ENCODE measurements around the gene SPC25. TPM values are rescaled to one million over a fixed set of nuclear protein-coding genes. Genes with fewer than 3 reads are reported as not detected.
"Not testable (repeated sequence)": the region's sequence is repeated elsewhere in the genome, so short reads cannot be mapped to it uniquely, and the experiment has no call there.

The SPC25 gene
- polyA plus RNA-seq, result 7.4 TPM
- long read RNA-seq, donor 1, partial matches to known transcripts, result 0 of 1 reads
- long read RNA-seq, donor 1, other reads (novel, unspliced or antisense), result 0 of 1 reads
- long read RNA-seq, donor 2, transcript SPC25-201 (7 exons, 1,354 nt), result major isoform, 8 of 8 reads
- long read RNA-seq, donor 2, partial matches to known transcripts, result 0 of 8 reads
- long read RNA-seq, donor 2, other reads (novel, unspliced or antisense), result 0 of 8 reads
- long read RNA-seq, donor 3, result 0 reads
- long read RNA-seq, donor 4, result 0 reads
- long read RNA-seq, donor 5, partial matches to known transcripts, result 0 of 3 reads
- long read RNA-seq, donor 5, other reads (novel, unspliced or antisense), result 0 of 3 reads
- long read RNA-seq, donor 6, transcript SPC25-201 (7 exons, 1,354 nt), result major isoform, 5 of 5 reads
- long read RNA-seq, donor 6, partial matches to known transcripts, result 0 of 5 reads
- long read RNA-seq, donor 6, other reads (novel, unspliced or antisense), result 0 of 5 reads
- long read RNA-seq, donor 7, transcript SPC25-201 (7 exons, 1,354 nt), result major isoform, 8 of 8 reads
- long read RNA-seq, donor 7, partial matches to known transcripts, result 0 of 8 reads
- long read RNA-seq, donor 7, other reads (novel, unspliced or antisense), result 0 of 8 reads
- long read RNA-seq, donor 8, partial matches to known transcripts, result 6 of 10 reads
- long read RNA-seq, donor 8, other reads (novel, unspliced or antisense), result 0 of 10 reads
- long read RNA-seq, donor 9, transcript SPC25-201 (7 exons, 1,354 nt), result major isoform, 5 of 5 reads
- long read RNA-seq, donor 9, partial matches to known transcripts, result 0 of 5 reads
- long read RNA-seq, donor 9, other reads (novel, unspliced or antisense), result 0 of 5 reads
- long read RNA-seq, donor 10, transcript SPC25-201 (7 exons, 1,354 nt), result major isoform, 6 of 6 reads
- long read RNA-seq, donor 10, partial matches to known transcripts, result 0 of 6 reads
- long read RNA-seq, donor 10, other reads (novel, unspliced or antisense), result 0 of 6 reads
- long read RNA-seq, donor 11, transcript SPC25-201 (7 exons, 1,354 nt), result major isoform, 5 of 5 reads
- long read RNA-seq, donor 11, partial matches to known transcripts, result 0 of 5 reads
- long read RNA-seq, donor 11, other reads (novel, unspliced or antisense), result 0 of 5 reads

DNA sequence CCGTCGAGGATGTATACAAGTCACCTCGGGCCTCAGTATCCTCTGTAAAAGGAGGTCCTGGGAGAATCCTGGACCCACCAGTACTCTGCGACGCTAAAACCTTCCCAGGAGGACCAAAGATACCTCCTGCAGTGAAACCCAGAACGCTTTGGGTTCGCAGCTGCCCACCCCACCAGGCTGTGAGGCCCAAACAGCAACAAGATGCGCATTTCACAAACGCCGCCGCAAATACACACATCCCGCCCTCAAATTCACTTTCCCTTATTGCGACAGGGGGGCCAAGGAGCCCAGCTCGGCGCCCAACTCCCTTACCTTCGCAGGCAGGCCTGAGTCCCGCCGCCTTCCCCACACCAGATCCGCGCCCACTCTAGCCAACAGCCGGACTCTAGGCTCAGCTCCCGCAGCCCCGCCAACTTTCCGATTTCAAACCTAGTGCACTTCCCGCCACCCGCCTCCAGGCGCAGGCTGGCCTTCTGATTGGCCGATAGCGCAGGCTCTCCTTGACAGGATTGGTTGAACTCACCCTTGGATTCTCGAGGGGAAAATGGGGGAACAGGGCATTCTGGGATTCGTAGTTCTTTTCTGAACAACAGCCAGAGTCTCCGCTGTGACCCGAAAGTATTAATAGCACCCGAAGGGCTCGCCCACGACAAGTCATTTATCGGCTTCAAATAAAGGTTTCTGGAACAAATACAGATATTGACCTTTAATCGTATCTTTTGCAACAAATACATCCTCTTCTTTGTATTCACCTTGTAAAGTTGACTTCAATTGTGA lies at the start of gene SPC25:
SPC25 (minus strand) TSS at position 425 of the 777 bp plus-strand sequence. CDS start 911 bp downstream, outside the sequence.
- DNase-seq, result peak; percentile 82 to 88
- peak within 1 kb of the TSS; percentile 67 for H3K4me3 ChIP-seq (ENCODE audit: low read length)
- H3K36me3 ChIP-seq (ENCODE audit: control insufficient read depth, insufficient read depth, low read length), result peaks cover 5% of the 10 kb centered on the region
- H3K27ac ChIP-seq (ENCODE audit: low read length), result no peak within 1 kb of the TSS
- H3K4me1 ChIP-seq (ENCODE audit: control insufficient read depth, insufficient read depth, low read length), result no peaks in the 10 kb centered on the region
- WGBS (ENCODE audit: insufficient coverage, low lambda C conversion rate), result 0% methylated on average over 1 of the region's 38 CpGs
- no peaks in the 10 kb centered on the region for H3K9me3 ChIP-seq (ENCODE audit: control insufficient read depth, low read depth, low read length)
- H3K27me3 ChIP-seq (ENCODE audit: control insufficient read depth, insufficient read depth, low read length), result no peaks in the 10 kb centered on the region

DNA sequence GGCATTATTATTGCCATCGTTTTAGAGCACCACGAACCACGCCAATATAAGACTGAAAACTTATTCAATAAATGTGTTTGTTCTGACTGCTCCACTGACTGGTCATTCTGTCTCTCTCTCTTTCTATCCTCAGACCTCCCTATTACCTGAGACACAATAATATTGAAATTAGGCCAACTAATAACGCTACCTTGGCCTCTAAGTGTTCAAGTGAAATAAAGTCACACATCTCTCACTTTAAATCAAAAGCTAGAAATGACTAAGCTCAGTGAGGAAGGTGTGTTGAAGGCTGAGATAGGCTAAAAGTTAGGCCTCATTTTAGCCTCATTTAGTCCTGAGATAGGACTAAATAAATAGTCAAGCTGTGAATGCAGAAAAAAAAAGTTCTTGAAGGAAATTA lies 49.7 kb upstream of the SPC25 start:
- H3K4me3 ChIP-seq (ENCODE audit: low read length), result no peak overlapping the region
- no peak overlapping the region for H3K27ac ChIP-seq (ENCODE audit: low read length)
- H3K4me1 ChIP-seq (ENCODE audit: control insufficient read depth, insufficient read depth, low read length), result no peaks in the 10 kb centered on the region
- DNase-seq, result no peak
- H3K9me3 ChIP-seq (ENCODE audit: control insufficient read depth, low read depth, low read length), result no peaks in the 10 kb centered on the region
- no peaks in the 10 kb centered on the region for H3K36me3 ChIP-seq (ENCODE audit: control insufficient read depth, insufficient read depth, low read length)
- WGBS (ENCODE audit: insufficient coverage, low lambda C conversion rate), result 96% methylated on average over 3 of the region's 4 CpGs
- no peaks in the 10 kb centered on the region for H3K27me3 ChIP-seq (ENCODE audit: control insufficient read depth, insufficient read depth, low read length)

- Histone ChIP-seq H3K9me3 (ENCODE audit: control insufficient read depth, low read depth, low read length) (no peaks in the 10 kb centered on the region), H3K4me3 (ENCODE audit: low read length) (no peak overlapping the region), H3K4me1 (ENCODE audit: control insufficient read depth, insufficient read depth, low read length) (no peaks in the 10 kb centered on the region), H3K27me3 (ENCODE audit: control insufficient read depth, insufficient read depth, low read length) (no peaks in the 10 kb centered on the region), H3K36me3 (ENCODE audit: control insufficient read depth, insufficient read depth, low read length) (no peaks in the 10 kb centered on the region), H3K27ac (ENCODE audit: low read length) (no peak overlapping the region)
- WGBS (ENCODE audit: insufficient coverage, low lambda C conversion rate), result 100% methylated on average over 1 of the region's 1 CpG
- no peak for DNase-seq
Measured at GRCh38 chr2:168939061-168939460, 48.8 kb upstream of the SPC25 start.

GRCh38 chr2:168935810-168936581 lies 45.8 kb upstream of the SPC25 start:
- Histone ChIP-seq H3K36me3 (ENCODE audit: control insufficient read depth, insufficient read depth, low read length) (no peaks in the 10 kb centered on the region), H3K27me3 (ENCODE audit: control insufficient read depth, insufficient read depth, low read length) (no peaks in the 10 kb centered on the region), H3K4me3 (ENCODE audit: low read length) (no peak overlapping the region), H3K9me3 (ENCODE audit: control insufficient read depth, low read depth, low read length) (no peaks in the 10 kb centered on the region), H3K27ac (ENCODE audit: low read length) (no peak overlapping the region), H3K4me1 (ENCODE audit: control insufficient read depth, insufficient read depth, low read length) (no peaks in the 10 kb centered on the region)
- DNase-seq, result no peak
- 90% methylated on average over 2 of the region's 14 CpGs for WGBS (ENCODE audit: insufficient coverage, low lambda C conversion rate)

DNA sequence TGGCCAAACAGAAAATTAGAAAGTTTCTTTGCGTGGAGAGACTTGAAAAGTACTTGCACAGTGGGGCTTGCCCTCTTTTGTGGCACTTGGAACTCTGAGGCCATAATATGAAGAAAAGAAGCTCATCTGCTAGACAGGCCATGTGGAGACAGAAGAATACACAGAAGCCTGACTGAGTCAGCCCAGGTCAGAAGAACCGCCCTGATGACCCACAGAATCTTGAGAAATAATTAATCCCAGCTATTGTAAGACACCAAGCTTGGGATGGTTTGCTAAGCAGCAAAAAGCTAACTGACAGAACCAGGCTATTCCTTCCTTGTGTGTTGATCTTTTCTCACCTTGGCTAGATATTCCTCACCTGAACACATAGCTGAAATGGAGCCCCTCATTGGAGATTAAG lies 44.6 kb upstream of the SPC25 start:
- WGBS (ENCODE audit: insufficient coverage, low lambda C conversion rate), result no CpG with 5 or more reads among the region's 2 CpGs
- no peaks in the 10 kb centered on the region for H3K4me1 ChIP-seq (ENCODE audit: control insufficient read depth, insufficient read depth, low read length)
- H3K9me3 ChIP-seq (ENCODE audit: control insufficient read depth, low read depth, low read length), result no peaks in the 10 kb centered on the region
- H3K36me3 ChIP-seq (ENCODE audit: control insufficient read depth, insufficient read depth, low read length), result no peaks in the 10 kb centered on the region
- DNase-seq, result no peak
- H3K27me3 ChIP-seq (ENCODE audit: control insufficient read depth, insufficient read depth, low read length), result no peaks in the 10 kb centered on the region
- no peak overlapping the region for H3K27ac ChIP-seq (ENCODE audit: low read length)
- H3K4me3 ChIP-seq (ENCODE audit: low read length), result no peak overlapping the region

GRCh38 chr2:168932174-168932573 lies 41.9 kb upstream of the SPC25 start:
- DNase-seq; H3K9me3 ChIP-seq (ENCODE audit: control insufficient read depth, low read depth, low read length); H3K4me1 ChIP-seq (ENCODE audit: control insufficient read depth, insufficient read depth, low read length); H3K36me3 ChIP-seq (ENCODE audit: control insufficient read depth, insufficient read depth, low read length); H3K27ac ChIP-seq (ENCODE audit: low read length); H3K27me3 ChIP-seq (ENCODE audit: control insufficient read depth, insufficient read depth, low read length); H3K4me3 ChIP-seq (ENCODE audit: low read length): not testable (repeated sequence)
- WGBS (ENCODE audit: insufficient coverage, low lambda C conversion rate), result no CpG with 5 or more reads among the region's 4 CpGs

DNA sequence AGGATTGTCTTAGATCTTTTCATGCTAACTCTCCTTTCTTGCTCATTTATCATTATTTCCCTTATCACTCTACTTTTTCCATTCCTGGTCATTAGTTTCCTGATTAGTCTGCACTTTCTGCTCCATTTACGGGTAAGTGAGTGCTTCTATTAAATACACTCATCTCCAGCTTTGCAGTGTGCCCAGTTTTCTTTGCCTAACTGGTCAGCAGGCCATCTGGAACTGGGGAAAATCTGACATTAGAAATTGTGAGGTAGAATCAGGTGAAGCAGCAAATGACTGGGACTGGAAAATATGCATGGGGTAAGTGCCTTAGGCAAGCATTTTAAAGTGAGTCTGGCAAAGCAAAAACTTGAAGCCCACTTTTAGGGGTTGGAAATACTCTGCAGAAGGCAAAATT lies 40.0 kb upstream of the SPC25 start:
- no peak for DNase-seq
- H3K27ac ChIP-seq (ENCODE audit: low read length), result no peak overlapping the region
- H3K9me3 ChIP-seq (ENCODE audit: control insufficient read depth, low read depth, low read length), result no peaks in the 10 kb centered on the region
- no peaks in the 10 kb centered on the region for H3K27me3 ChIP-seq (ENCODE audit: control insufficient read depth, insufficient read depth, low read length)
- H3K4me1 ChIP-seq (ENCODE audit: control insufficient read depth, insufficient read depth, low read length), result peaks cover 4% of the 10 kb centered on the region
- H3K36me3 ChIP-seq (ENCODE audit: control insufficient read depth, insufficient read depth, low read length), result no peaks in the 10 kb centered on the region
- WGBS (ENCODE audit: insufficient coverage, low lambda C conversion rate), result no CpG with 5 or more reads among the region's 1 CpG
- no peak overlapping the region for H3K4me3 ChIP-seq (ENCODE audit: low read length)

DNA sequence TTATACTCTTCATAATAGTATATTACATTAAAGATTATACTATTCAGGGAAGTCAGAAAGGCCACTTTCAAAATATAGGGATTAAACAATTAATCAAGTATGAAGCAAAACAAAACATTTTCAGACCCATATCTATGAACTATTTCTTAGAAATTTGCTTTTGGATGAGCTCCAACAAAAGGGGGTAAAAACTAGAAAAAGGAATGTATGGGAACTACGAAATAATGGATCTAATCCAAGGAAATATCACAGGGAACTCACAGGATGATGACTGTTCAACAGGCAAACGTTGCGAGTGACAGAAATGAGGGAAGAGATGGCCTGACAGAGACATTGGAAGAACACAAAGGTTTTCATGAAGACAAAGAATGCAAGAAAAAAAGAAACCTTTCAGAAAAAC lies 38.8 kb upstream of the SPC25 start:
- no peaks in the 10 kb centered on the region for H3K27me3 ChIP-seq (ENCODE audit: control insufficient read depth, insufficient read depth, low read length)
- no peak overlapping the region for H3K4me3 ChIP-seq (ENCODE audit: low read length)
- WGBS (ENCODE audit: insufficient coverage, low lambda C conversion rate), result 89% methylated on average over 3 of the region's 3 CpGs
- H3K9me3 ChIP-seq (ENCODE audit: control insufficient read depth, low read depth, low read length), result no peaks in the 10 kb centered on the region
- H3K36me3 ChIP-seq (ENCODE audit: control insufficient read depth, insufficient read depth, low read length), result no peaks in the 10 kb centered on the region
- H3K4me1 ChIP-seq (ENCODE audit: control insufficient read depth, insufficient read depth, low read length), result peaks cover 4% of the 10 kb centered on the region
- DNase-seq, result no peak
- no peak overlapping the region for H3K27ac ChIP-seq (ENCODE audit: low read length)

DNA sequence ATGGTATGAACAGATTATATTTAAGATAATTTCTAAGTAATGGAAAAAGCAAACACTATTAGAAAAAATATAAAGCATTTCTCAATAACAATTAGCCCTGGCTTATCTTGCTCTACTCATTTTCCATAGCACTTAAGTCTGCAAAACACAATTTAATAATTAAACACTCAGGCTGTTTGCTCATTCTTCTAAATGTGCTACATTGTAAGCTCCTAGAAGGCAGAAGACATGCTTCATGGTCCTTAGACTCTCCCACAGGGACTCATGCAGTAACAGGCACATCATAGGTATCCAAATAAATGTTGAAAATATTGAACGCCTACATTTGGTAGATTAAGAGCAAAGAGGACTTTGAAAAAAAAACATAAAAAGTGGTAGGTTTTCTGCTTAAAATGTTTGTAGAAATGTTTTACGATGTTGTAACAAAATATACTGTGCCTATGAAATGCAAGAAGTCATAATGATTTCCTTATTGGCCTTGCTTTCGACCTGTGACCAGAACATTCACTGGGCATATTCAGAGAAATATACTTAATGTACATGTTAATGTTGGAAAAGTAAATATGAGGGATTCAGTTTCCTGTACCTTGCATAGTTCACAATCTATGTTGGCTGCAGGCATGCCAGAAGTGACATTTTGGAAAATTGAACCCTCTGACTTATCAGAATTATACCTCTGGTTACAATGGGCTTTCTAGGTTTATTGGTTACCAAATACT lies 38.0 kb upstream of the SPC25 start:
- H3K9me3 ChIP-seq (ENCODE audit: control insufficient read depth, low read depth, low read length), result no peaks in the 10 kb centered on the region
- WGBS (ENCODE audit: insufficient coverage, low lambda C conversion rate), result 67% methylated on average over 1 of the region's 3 CpGs
- peak in 1 of 2 donors; percentile 21 for DNase-seq
- peaks cover 4% of the 10 kb centered on the region for H3K4me1 ChIP-seq (ENCODE audit: control insufficient read depth, insufficient read depth, low read length)
- H3K27me3 ChIP-seq (ENCODE audit: control insufficient read depth, insufficient read depth, low read length), result no peaks in the 10 kb centered on the region
- no peaks in the 10 kb centered on the region for H3K36me3 ChIP-seq (ENCODE audit: control insufficient read depth, insufficient read depth, low read length)
- peak overlapping the region; percentile 20 for H3K27ac ChIP-seq (ENCODE audit: low read length)
- H3K4me3 ChIP-seq (ENCODE audit: low read length), result no peak overlapping the region
